ENCODE measurements around the gene PPP1R13L. TPM values are rescaled to one million over a fixed set of nuclear protein-coding genes. Genes with fewer than 3 reads are reported as not detected.
"Not testable (repeated sequence)": the region's sequence is repeated elsewhere in the genome, so short reads cannot be mapped to it uniquely, and the experiment has no call there.

PPP1R13L gene
- polyA plus RNA-seq, 4 donors = 8.3 to 16.4 (median 9.1) TPM

DNA sequence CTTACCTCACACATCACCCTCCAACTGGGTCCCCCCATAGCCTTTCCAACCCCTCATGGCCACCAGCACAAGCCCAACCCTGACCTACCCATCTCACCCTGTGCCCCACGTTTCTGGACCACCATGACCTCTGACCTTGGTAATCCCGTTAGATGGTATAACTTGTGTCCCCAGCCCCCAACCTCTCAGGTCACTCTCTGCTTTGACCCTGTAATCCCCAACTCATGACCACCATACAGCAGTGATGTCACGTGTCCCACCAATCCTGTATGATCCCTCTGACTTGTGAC, 55.8 kb downstream of the PPP1R13L start:
- DNase-seq (ENCODE audit: low read depth in 4 of 4, low spot score in 3 of 4) = no peak

GRCh38 chr19:45348367-45349125, 56.3 kb downstream of the PPP1R13L start:
- DNase-seq (ENCODE audit: low read depth in 4 of 4, low spot score in 3 of 4) = no peak

- DNase-seq (ENCODE audit: low read depth in 4 of 4, low spot score in 3 of 4) = no peak
These were observed 57.1 kb downstream of the PPP1R13L start for GRCh38 chr19:45347570-45348366.

GRCh38 chr19:45346449-45346848, 58.4 kb downstream of the PPP1R13L start:
- DNase-seq (ENCODE audit: low read depth in 4 of 4, low spot score in 3 of 4) = no peak

DNA sequence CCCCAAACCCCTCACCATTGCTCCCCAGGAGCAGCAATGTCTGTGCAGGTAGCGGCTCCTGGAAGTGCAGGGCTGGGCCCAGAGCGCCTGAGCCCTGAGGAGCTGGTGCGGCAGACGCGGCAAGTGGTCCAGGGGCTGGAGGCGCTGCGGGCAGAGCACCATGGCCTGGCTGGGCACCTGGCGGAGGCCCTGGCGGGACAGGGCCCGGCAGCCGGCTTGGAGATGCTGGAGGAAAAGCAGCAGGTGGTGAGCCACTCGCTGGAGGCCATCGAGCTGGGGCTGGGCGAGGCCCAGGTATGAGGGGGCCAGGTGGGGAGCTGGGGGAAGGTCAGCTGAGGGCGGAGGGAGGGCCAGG, 59.4 kb downstream of the PPP1R13L start:
- DNase-seq (ENCODE audit: low read depth in 4 of 4, low spot score in 3 of 4) = no peak

DNA sequence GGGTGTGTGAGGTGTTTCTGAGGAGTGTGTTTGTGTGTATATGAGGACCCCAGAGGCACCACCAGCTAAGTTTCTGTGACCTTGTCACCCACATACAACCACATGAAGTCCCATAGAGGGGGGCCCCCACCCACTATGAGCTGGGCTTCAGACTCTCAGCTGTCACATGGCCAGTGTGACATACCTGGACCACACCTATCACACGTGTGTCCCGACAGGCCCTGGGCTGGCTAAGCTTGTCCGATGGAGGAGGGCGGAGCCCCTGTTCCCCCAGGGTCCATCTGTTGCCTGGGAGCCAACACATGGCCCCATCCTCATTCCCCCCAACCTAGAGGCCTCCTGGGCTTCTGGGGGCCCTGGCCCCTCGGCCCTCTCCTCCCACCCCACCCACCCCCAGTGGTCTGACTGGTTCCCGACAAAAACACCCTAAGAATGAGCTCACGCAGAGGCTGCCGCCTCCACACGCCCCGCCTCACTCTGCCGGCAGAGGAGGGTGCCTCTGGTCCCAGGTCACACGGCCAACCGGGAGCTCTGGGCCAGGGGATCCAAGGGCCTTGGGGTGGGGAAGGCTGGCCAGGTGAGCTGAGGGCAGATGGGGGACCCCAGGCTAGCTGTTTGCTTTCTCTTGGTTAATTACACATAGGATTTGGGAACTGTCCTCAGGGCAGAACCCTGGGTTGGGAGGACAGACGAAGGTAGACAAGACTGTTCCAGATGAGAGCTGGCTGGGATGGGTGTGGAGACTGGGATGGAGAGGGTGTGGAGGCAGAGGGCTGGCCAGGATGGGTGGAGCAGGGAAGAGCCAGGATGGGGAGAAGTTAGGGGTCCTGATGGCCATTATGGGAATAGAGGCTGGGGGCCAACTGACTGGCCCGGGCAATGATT, 60.0 kb downstream of the PPP1R13L start:
- no peak for DNase-seq (ENCODE audit: low read depth in 4 of 4, low spot score in 3 of 4)

- DNase-seq (ENCODE audit: low read depth in 4 of 4, low spot score in 3 of 4) = no peak
These were observed 62.0 kb downstream of the PPP1R13L start for GRCh38 chr19:45342911-45343310.

GRCh38 chr19:45340899-45341453, 63.9 kb downstream of the PPP1R13L start:
- DNase-seq (ENCODE audit: low read depth in 4 of 4, low spot score in 3 of 4) = no peak

GRCh38 chr19:45340232-45340898, 64.5 kb downstream of the PPP1R13L start, which contains the start of gene KLC3:
Gene KLC3 (plus strand): TSS chr19:45340750. CDS start chr19:45345542, 4,792 bp downstream.
- DNase-seq (ENCODE audit: low read depth in 4 of 4, low spot score in 3 of 4) = no peak

GRCh38 chr19:45339629-45340028, 65.2 kb downstream of the PPP1R13L start:
- DNase-seq (ENCODE audit: low read depth in 4 of 4, low spot score in 3 of 4) = no peak

DNA sequence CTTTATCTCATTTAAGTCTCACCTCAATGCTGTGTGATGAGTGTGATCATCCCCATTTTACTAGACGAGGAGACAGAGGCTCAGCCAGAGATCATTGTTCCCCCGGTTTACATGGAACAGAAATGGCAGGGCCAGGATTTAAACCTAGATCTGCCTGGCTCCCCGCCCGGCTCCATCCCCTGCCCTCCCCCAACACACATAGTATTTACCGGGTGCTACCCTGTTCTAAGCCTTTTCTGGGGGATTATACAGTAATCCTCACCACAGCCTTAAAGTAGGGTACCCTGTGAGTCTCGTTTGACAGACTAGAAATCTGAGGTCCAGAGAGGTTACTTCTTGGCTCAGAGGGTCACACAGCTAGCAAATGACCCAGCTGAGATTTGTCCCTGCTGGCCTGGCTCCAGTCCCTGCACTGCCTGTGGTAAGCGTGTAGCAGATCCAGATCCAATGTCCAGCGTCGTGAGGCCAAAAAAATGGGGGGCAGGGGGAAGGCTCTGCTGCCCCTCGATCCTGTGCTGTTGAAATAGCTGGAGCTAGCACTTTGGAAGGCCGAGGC, 68.1 kb downstream of the PPP1R13L start:
- DNase-seq (ENCODE audit: low read depth in 4 of 4, low spot score in 3 of 4) = no peak

- not testable (repeated sequence) for DNase-seq (ENCODE audit: low read depth in 4 of 4, low spot score in 3 of 4)
These were observed 70.0 kb downstream of the PPP1R13L start for GRCh38 chr19:45334881-45335280.

- no peak for DNase-seq (ENCODE audit: low read depth in 4 of 4, low spot score in 3 of 4)
These were observed 71.1 kb downstream of the PPP1R13L start for GRCh38 chr19:45333609-45334303.

DNA sequence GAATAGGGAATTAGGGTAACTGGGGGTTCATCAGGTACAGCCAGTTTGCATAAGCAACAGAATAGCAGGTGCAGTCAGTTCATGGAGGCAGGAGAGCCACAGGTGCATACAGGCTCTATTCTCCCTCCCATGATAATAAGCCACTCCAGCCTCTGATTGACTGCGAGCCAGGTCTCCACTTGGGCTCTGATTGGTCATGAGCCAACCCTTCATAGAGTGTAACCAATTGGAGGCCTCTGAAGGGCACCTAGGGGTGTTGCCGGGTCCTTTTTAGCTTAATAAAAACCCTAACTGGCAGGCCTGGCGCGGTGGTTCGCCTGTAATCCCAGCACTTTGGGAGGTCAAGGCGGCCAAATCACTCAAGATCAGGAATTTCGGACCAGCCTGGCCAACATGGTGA, 73.5 kb downstream of the PPP1R13L start:
- no peak for DNase-seq (ENCODE audit: low read depth in 4 of 4, low spot score in 3 of 4)

Other genes starting within 250 kb of the PPP1R13L start
- under 1 TPM; 0.06 to 0.21 (median 0.13) TPM for gene NKPD1, start 244.1 kb downstream of the PPP1R13L start, polyA plus RNA-seq (ENCODE audit: insufficient read length in 4 of 4)
- 10 to 100 TPM; 11.6 to 48.6 (median 30.8) TPM for gene TRAPPC6A, start 226.8 kb downstream of the PPP1R13L start, polyA plus RNA-seq (ENCODE audit: insufficient read length in 4 of 4)
- 10 to 100 TPM in 1 of 4 donors, 1 to 10 TPM in 3; 6.7 to 10.1 (median 9.2) TPM for gene BLOC1S3, start 226.3 kb downstream of the PPP1R13L start, polyA plus RNA-seq (ENCODE audit: insufficient read length in 4 of 4)
- gene EXOC3L2, start 159.7 kb downstream of the PPP1R13L start, polyA plus RNA-seq (ENCODE audit: insufficient read length in 4 of 4) = 10 to 100 TPM in 1 of 4 donors, 1 to 10 TPM in 3; 4.4 to 10.7 (median 7.1) TPM
- gene MARK4, start 153.8 kb downstream of the PPP1R13L start, polyA plus RNA-seq (ENCODE audit: insufficient read length in 4 of 4) = 10 to 100 TPM; 33.2 to 45.1 (median 38.6) TPM
- under 1 TPM; 0.26 to 0.60 (median 0.41) TPM for gene CKM, start 82.2 kb downstream of the PPP1R13L start, polyA plus RNA-seq (ENCODE audit: insufficient read length in 4 of 4)
- 1 to 10 TPM in 2 of 4 donors, under 1 TPM in 2; 0.27 to 2.1 (median 1.3) TPM for gene KLC3, start 64.3 kb downstream of the PPP1R13L start, polyA plus RNA-seq (ENCODE audit: insufficient read length in 4 of 4)
- gene ERCC2, start 34.5 kb downstream of the PPP1R13L start, polyA plus RNA-seq (ENCODE audit: insufficient read length in 4 of 4) = 10 to 100 TPM; 24.9 to 39.9 (median 31.8) TPM
- 1 to 10 TPM; 2.6 to 5.1 (median 3.6) TPM for gene POLR1G, start 1.6 kb upstream of the PPP1R13L start, polyA plus RNA-seq (ENCODE audit: insufficient read length in 4 of 4)
- 10 to 100 TPM; 70.0 to 92.5 (median 79.3) TPM for gene ERCC1, start 18.8 kb upstream of the PPP1R13L start, polyA plus RNA-seq (ENCODE audit: insufficient read length in 4 of 4)
- gene FOSB, start 62.9 kb upstream of the PPP1R13L start, polyA plus RNA-seq (ENCODE audit: insufficient read length in 4 of 4) = 1,000 to 10,000 TPM in 1 of 4 donors, 10 to 100 TPM in 1, 1 to 10 TPM in 2; 4.3 to 1,673 (median 9.8) TPM
- gene RTN2, start 92.0 kb upstream of the PPP1R13L start, polyA plus RNA-seq (ENCODE audit: insufficient read length in 4 of 4) = 10 to 100 TPM in 1 of 4 donors, 1 to 10 TPM in 3; 7.3 to 11.7 (median 8.2) TPM
- under 1 TPM in 3 of 4 donors, not detected in 1; 0.20 to 0.71 (median 0.56) TPM for gene PPM1N, start 93.4 kb upstream of the PPP1R13L start, polyA plus RNA-seq (ENCODE audit: insufficient read length in 4 of 4)
- gene VASP, start 102.4 kb upstream of the PPP1R13L start, polyA plus RNA-seq (ENCODE audit: insufficient read length in 4 of 4) = 10 to 100 TPM; 41.8 to 58.4 (median 53.4) TPM
- 10 to 100 TPM in 2 of 4 donors, 1 to 10 TPM in 2; 6.4 to 10.9 (median 10.1) TPM for gene OPA3, start 179.7 kb upstream of the PPP1R13L start, polyA plus RNA-seq (ENCODE audit: insufficient read length in 4 of 4)
- gene GPR4, start 197.1 kb upstream of the PPP1R13L start, polyA plus RNA-seq (ENCODE audit: insufficient read length in 4 of 4) = 1 to 10 TPM; 2.9 to 5.1 (median 4.3) TPM
- 10 to 100 TPM; 13.8 to 29.3 (median 19.0) TPM for gene EML2, start 234.3 kb upstream of the PPP1R13L start, polyA plus RNA-seq (ENCODE audit: insufficient read length in 4 of 4)